ENCODE measurements around the gene MMP28. TPM values are rescaled to one million over a fixed set of nuclear protein-coding genes. Genes with fewer than 3 reads are reported as not detected.
A peak's percentile ranks its signal among the peaks of the same experiment; 100 is the strongest.

Gene MMP28
- polyA plus RNA-seq, 10 donors = 1.6 to 5.0 (median 3.2) TPM

DNA sequence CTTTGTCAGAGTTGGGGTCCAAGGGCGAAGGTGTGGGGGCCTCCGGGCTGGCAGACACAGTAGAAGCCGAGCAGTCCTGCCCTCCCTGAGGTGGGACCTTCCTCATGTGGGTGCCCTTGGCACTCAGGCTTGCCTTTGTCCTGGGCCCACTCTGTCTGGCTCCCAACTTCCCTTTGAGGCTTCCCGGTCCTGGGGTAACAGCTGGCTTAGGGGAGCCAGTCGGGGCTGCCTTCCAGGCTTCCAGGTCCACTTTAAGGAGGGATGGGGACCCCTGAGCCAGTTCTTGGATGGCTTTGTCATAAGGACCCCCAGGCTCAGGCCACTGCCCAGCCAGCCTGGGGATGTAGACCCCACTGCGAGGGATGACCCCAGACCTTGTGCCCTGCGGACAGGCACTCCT is 50.2 kb downstream of the MMP28 start:
- DNase-seq = no peak

DNA sequence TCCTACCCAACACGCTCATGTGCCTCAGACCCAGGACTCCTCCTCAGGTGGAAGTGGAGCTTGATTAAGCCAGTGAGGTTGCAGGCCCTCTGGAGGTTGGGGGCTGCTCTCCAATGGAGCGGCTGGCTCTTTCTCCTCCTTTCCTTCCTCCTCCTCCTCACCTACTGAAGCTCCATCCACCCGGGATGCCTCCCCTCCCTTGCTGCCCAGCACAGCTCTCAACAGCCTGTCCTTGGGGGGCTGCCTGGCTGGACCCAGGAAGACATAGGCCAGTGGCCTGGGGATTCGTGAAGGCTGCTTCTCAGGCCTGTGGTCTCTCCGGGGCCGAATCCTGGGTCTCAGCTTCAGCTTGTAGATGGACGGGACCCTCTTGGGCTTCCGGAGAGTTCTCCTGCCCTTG is 50.6 kb downstream of the MMP28 start:
- DNase-seq = no peak

GRCh38 chr17:35743626-35744328 is 51.7 kb downstream of the MMP28 start:
- DNase-seq = peak in 1 of 3 donors; percentile 42

DNA sequence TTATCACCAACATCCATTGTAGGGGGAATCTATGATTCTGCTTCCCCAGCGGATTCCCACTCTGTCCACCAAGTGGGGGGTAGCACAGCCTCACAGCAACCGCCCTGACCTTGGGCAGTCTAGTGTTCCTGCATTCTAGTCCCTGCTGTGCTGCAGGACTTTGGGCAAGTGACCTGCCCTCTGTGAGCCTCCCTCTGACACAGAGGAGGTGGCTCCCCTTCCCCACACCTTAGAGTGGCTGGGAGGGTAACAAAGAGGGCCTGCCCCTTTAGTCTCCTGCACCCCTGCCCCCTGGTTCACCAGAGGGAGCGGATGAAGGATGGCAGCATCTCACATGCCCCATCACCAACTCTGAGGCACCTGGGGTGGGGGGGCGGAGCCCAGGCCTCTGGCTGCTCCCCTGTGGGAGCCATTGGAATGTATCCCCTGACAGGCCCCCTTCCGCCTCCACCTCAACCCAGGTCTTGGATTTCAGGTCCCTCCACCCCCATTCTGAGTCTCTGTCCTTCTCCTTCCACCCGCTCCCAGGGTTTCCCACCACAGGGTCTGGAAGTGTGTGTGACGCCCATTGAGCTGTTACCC is 52.5 kb downstream of the MMP28 start:
- DNase-seq = no peak

DNA sequence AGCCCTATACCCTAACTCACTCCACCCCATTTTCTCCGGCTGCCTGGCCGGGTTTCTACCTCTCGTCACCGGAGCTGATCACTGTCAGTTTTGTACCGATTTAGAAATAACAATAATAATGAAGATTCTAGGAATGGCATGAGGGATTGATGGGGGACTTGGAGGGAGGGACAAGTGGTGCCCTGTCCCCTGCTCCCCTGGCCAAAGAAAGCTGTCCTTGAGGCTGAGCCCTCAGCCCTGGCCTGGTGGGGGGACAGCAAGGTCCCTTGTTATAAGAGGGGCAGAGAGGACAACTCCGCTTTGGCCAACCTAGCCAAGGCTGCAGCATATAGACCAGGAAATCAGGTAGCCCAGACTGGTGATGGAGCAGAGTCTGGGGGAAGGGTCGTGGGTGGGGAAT is 52.9 kb downstream of the MMP28 start:
- no peak for DNase-seq

DNA sequence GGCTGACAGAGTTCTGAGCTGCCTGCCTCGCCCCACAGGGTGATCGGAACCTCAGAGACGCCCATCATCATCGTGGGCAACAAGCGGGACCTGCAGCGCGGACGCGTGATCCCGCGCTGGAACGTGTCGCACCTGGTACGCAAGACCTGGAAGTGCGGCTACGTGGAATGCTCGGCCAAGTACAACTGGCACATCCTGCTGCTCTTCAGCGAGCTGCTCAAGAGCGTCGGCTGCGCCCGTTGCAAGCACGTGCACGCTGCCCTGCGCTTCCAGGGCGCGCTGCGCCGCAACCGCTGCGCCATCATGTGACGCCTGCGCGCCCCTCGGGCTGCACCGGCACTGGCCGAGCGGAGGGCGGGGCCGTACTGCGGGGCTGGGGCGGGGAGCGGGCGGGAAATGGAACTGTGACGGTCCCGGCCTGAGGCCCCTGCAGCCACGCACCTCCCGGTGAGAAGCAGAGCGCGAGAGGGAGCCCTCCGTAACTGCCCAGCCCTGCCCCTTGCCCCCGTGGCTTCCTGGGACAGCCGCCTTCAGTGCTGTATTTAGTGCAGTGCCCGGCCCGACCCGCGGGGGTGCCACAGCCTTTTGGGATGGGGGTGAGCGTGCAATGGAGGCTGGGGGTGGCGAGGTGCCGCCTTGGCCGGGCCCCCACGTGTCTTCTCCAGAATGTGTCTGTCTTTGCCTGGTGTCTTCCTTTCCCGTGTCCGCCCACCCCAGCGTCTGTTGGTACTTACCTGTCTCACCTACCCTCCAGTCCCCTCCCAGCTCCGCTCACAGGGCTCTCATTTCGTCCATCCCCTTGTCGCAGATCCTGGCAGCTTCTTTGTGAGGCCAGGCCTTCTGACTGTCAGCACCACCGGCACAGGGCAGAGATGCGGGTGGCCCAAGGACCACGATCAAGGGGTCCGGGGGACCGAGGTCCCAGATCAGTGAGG is 54.2 kb downstream of the MMP28 start:
- no peak for DNase-seq

DNA sequence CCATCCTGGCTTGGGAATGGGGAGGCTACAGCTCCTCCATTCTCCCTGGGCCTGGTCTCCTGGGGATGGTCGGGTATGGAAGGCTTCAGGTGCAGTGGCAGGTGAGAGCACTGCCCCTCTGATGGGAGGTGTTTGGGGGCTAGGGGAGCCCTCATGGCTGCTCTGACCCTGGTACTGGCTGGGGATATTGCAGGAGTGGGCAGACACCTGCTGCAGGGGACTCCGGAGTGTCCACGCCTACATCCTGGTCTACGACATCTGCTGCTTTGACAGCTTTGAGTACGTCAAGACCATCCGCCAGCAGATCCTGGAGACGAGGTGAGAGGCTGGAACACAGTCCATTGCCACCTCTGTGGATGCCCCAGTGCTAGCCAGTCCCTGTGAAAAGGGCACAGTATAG is 55.2 kb downstream of the MMP28 start:
- DNase-seq = no peak

DNA sequence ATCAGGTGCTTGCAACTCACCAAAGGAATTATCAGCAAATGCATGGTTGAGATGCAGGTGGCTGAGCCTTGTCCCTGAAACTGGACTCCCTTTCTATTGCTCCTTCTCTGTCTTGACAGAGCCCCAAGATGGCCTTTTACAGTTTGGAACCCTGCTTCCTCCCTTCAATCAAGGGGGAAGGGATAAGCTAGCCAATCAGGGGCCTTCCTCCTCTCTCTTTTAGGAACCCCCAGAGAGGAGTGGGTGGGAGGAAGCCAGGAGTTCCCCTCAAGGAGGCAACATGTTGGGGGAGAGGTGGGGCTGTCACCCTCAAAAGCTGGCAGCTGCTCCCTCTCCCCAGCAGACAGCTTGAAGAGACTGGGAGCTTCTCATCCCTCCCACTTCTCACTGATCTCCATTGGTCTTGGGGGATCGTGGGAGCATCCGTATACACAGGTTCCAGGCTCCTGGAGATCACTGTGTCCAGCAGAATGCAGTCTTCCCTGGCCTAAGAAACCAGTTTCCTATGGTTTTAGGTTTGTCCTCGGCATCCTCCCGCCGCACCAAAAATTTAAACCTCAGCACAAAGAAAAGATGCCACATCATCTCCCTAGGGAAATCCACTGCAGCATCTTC is 56.8 kb downstream of the MMP28 start:
- DNase-seq = no peak

DNA sequence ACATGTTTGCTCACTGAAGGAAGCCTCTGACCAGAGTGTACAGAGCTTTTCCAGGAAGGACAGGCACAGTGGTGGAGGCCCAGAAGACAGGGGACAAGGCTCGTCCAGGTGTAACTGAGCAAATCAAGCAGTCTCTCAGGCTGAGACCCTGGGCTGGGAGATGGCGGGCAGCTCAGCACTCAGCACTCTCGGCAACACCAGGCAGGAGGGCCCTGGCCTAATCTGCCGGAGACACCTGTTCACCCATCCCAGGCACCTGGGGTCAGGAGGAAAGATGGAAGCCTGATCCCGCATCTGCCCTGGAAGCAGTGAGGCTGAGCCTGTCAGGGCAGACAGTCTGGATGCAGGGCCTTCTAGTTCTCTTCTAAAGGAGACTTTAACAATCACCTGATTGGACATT is 59.2 kb downstream of the MMP28 start:
- DNase-seq = no peak

DNA sequence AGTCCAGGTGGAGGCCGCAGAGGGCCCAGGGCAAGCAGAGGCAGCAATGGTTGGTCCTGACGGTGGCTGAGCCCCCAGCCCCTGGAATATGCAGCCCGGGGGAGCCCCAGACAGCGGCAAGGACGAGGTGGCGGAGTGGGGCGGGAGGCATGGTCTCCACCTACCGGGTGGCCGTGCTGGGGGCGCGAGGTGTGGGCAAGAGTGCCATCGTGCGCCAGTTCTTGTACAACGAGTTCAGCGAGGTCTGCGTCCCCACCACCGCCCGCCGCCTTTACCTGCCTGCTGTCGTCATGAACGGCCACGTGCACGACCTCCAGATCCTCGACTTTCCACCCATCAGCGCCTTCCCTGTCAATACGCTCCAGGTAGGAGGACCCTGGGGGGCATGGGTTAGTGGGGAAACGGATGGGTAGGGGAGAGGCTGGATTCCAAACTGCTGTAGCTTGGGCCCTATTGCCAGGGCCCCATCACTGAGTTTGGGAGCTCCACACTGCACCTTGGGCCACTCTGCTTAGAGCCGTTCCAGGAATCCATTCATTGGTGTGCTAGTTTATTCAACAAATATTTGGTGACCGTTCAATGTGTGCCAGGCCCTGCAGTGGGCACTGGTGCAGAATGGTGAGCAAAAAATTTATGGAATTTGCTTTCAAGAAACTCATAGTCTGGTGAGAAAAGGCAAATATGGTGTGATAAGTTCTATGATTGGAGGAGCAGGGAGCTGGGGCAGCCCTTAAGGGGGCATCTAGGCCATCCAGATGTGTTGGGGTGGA is 60.2 kb downstream of the MMP28 start:
- DNase-seq = no peak

DNA sequence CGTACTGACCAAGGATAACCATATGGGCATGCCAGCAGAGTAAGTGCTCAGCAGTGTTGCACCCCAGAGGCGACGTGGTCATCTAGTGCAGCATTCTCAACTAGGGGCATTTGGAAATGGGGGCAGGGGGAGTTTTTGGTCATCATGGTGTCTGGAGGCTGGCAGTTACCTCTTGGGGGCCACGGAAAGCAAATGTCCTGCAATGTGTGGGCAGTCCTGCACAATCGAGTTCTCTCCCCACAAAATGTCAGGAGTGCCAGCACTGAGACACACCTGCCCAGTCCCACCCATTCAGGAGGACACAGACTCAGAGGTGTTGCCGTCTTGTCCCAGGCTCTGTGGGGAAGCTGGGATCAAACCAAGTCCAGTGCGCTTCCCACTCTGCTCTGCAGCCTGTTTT is 61.0 kb downstream of the MMP28 start:
- DNase-seq = no peak

- DNase-seq = no peak
Observed at GRCh38 chr17:35733366-35733765, 62.1 kb downstream of the MMP28 start.

DNA sequence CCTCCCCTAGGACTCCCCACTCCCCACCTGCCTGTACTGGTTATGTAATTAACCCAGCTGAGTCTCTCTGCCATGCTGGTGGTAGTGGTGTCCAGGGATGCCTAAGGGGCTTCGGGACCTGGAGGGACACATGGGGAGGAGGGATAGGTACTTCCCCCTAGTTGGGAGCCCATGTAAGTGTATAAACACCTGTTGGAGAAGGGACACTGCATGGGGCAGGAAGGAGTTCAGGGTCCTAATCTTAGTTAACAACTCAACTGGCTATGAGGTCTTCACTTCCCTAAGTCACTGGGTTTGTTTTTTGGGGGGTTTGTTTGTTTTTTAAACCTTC is 62.7 kb downstream of the MMP28 start:
- DNase-seq = no peak

DNA sequence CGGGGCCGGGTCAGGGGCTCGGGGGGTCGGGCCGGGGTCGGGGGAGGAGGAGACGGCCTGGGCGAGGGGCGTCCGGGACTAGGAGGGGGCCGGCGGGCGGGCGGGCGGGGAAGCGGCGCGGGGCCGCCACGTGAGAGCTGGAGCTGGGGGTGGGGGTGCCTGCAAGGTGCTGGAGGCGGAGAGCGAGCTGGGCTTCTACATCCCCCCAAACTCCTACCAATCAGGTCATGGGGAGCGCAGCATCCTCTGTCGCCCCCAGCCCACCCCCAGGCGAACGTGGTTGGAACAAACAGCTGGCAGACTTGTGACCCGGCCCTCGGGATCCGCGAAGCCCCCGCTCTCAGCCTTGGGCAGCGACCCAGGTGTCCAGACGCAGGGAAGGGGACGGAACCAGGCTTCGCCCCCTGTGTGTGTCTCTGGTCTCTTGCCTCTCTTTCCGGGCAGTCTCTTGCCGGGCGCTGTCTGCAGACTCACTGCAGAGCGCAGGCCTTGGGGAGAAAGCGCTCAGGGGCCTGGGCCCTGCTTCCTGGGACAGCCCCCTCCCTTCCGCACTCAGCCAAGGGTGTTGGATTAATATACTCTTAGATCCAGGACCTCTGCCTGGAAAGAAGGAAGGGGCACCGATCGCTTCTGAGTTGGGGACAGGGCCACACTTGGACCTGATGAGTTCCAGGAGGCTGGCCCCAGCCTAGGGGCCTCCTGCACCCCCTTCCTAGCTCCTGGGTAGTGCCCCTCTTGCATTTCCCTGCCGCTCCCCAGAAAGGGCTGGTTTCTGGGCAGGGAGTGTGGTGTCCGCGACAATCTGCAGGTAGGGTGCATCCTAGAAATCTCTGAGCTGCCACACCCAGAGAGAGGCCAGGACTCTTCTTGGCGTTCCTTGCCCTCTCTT is 63.3 kb downstream of the MMP28 start:
- peak in 1 of 3 donors; percentile 44 for DNase-seq

DNA sequence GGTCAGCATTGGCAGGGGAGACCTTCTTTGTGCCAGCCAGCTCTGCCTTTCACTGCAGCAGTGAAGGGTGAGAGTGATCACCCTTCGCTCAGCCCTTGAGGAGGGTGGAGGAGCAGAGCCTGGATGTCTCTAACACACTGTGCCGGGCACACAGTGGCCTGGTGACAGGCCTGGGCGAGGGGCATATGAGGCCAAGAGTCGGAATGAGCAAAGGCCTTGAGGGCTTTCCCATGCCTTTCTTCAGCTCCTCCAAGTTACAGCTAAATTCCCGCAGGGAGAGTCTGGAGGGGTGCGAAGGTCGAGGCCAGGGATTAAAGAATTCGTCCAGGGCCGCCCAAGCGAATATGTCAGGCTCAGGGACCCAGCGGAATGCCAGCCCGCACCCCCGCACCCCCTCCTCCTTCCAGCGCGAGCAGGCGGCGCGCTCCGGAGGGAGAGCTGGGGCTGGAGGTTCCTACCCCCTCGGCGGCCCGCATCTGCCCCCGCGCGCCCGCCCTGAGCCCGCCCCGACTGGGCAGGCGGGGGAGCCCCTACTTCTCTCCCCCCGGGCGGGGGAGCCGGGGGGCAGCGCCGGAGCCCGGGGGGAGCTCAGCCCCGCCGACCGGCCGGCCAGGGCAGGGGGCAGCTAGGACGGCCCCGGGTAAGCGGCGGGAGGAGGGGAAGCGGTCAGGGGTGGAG is 64.1 kb downstream of the MMP28 start, which contains the start of gene RASL10B:
TSS of gene RASL10B (plus strand) at position 401 of the 678 bp plus-strand sequence. CDS start 3,546 bp downstream, outside the sequence.
- peak; percentile 23 to 72 (median 37) for DNase-seq

DNA sequence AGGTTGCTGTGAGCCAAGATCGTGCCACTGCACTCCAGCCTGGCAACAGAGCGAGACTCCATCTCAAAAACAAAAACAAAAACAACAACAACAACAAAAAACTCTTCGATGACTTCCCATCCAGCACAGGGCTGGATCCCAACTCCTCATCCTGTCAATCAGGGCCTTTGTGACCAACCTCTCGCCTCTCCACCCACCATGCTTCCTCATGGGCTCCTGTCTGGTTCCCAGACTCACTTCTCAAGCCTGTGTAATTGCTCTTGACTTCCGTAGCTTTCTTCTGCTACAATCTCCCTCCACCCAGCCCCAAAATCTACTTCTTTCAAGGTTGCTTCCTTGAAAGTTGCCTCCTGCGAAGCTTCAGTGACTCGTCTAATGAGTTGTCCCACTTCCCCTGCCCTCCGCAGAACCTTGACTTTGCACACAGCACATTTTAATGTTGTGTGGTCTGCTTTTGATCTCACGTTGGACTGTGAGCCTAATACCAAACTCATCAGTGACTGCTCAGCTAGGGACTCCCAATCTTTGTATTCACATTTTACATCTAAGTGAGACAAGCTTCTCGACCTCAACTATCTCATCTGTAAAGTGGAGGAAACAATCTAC is 64.9 kb downstream of the MMP28 start:
- no peak for DNase-seq

- no peak for DNase-seq
Observed at GRCh38 chr17:35729405-35729833, 66.0 kb downstream of the MMP28 start.

- no peak for DNase-seq
Observed at GRCh38 chr17:35728551-35728950, 66.9 kb downstream of the MMP28 start.

DNA sequence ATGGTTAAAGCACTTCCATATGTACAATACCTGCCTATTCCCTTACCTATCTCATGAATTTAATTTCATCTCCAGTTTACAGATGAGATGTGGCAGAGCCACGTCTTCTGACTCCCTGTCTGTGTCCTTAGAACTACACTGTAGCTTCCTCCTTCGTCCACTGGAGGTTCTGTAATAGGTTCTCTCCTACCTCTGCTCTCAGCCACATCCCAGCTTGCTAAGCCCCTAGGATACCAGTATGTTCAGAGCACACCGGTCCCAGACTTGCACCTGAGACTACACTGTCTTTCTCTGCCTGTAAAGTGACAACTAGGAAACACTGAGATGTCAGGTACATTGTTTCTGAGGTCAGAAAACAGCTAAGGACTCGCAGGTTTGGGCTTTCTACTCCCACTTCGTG is 67.8 kb downstream of the MMP28 start:
- no peak for DNase-seq

Data from muscle of back (tissue), 11 donors.